HFF-Myc (cell line): ENCODE results near the gene SRD5A2.

Experiments used
- DNase-seq: peaks from one replicate; pipeline ENCODE4 v3.0.0-alpha.2; 2011; ENCODE audit warnings: low read depth; ENCODE audit errors: extremely low read depth
- H3K4me3 ChIP-seq: replicated peaks from 2 replicates; pipeline ENCODE4 v1.5.1; 2011; ENCODE audit warnings: low read depth, mild to moderate bottlenecking, control low read depth, low read length
- CTCF ChIP-seq: IDR thresholded peaks from 2 replicates; pipeline ENCODE4 v1.5.1; 2012; ENCODE audit warnings: mild to moderate bottlenecking, low read depth, low read length, control low read depth; ENCODE audit errors: missing control alignments

SRD5A2 gene

GRCh38 chr2:31534636-31535035 is 46.1 kb downstream of the SRD5A2 start:
- DNase-seq: no peak
- no peak for TF ChIP-seq CTCF
- no peak overlapping the region for H3K4me3 ChIP-seq

- H3K4me3 ChIP-seq: no peak overlapping the region
- DNase-seq: no peak
- no peak for TF ChIP-seq CTCF
Observed at GRCh38 chr2:31533036-31533435, 47.7 kb downstream of the SRD5A2 start.

- no peak overlapping the region for H3K4me3 ChIP-seq
- DNase-seq: no peak
- TF ChIP-seq CTCF: no peak
Observed at GRCh38 chr2:31531101-31531500, 49.6 kb downstream of the SRD5A2 start.

GRCh38 chr2:31529256-31529655 is 51.5 kb downstream of the SRD5A2 start:
- no peak for DNase-seq
- TF ChIP-seq CTCF: no peak
- no peak overlapping the region for H3K4me3 ChIP-seq

- no peak for DNase-seq
- H3K4me3 ChIP-seq: no peak overlapping the region
- no peak for TF ChIP-seq CTCF
Observed at GRCh38 chr2:31528823-31529222, 51.9 kb downstream of the SRD5A2 start.

GRCh38 chr2:31526946-31527732 is 53.6 kb downstream of the SRD5A2 start:
- DNase-seq: no peak
- H3K4me3 ChIP-seq: no peak overlapping the region
- TF ChIP-seq CTCF: no peak

- no peak for DNase-seq
- TF ChIP-seq CTCF: no peak
- H3K4me3 ChIP-seq: no peak overlapping the region
Observed at GRCh38 chr2:31525876-31526275, 54.9 kb downstream of the SRD5A2 start.
